K562 treated with DMSO at 1 percent for 4 hours (cell line): ENCODE data around the gene DNAJC18. TPM values are rescaled to one million over a fixed set of nuclear protein-coding genes. Genes with fewer than 3 reads are reported as not detected.

ENCODE experiments used
- total RNA-seq: library from RNA; unstranded; fragments of 300-600 nt; gene quantifications from 2 replicates; pipeline ENCODE4 v1.2.3, GENCODE V29; 2022; ENCODE audit not compliant: insufficient read depth

The DNAJC18 gene
- 1.7 and 3.1 TPM in 2 replicates for total RNA-seq

GRCh38 chr5:139439013-139439903 is at the start of gene DNAJC18:
Gene DNAJC18, minus strand, starts transcription at chr5:139439525. Its CDS starts 80 bp downstream, at chr5:139439445.

GRCh38 chr5:139482050-139482889 is 42.9 kb upstream of the DNAJC18 start, which contains the start of gene STING1:
Gene STING1, minus strand, starts transcription at chr5:139482758. Its CDS starts 1,054 bp downstream, at chr5:139481704.

GRCh38 chr5:139470821-139471300 is 31.5 kb upstream of the DNAJC18 start, which contains the start of gene SMIM33:
Gene SMIM33, plus strand, starts transcription at chr5:139471004. Its CDS starts 118 bp downstream, at chr5:139471122.

GRCh38 chr5:139462586-139463276 is 23.4 kb upstream of the DNAJC18 start, which contains the start of gene ECSCR:
Gene ECSCR, minus strand, starts transcription at chr5:139462743. Its CDS starts 73 bp downstream, at chr5:139462670.

GRCh38 chr5:139403787-139404483 is 35.4 kb downstream of the DNAJC18 start, which contains the start of gene SPATA24:
Gene SPATA24, minus strand, starts transcription at chr5:139404089. Its CDS starts 29 bp downstream, at chr5:139404060.

GRCh38 chr5:139394654-139395566 is 44.4 kb downstream of the DNAJC18 start, which contains the start of gene PROB1:
Gene PROB1, minus strand, starts transcription at chr5:139395104. Its CDS starts 23 bp downstream, at chr5:139395081.

GRCh38 chr5:139389701-139390638 is 49.4 kb downstream of the DNAJC18 start, which contains the start of gene MZB1:
Gene MZB1, minus strand, starts transcription at chr5:139389913. Its CDS starts 57 bp downstream, at chr5:139389856.

GRCh38 chr5:139383275-139383992 is 55.9 kb downstream of the DNAJC18 start, which contains the start of gene SLC23A1:
Gene SLC23A1, minus strand, starts transcription at chr5:139383297. Its CDS starts 44 bp downstream, at chr5:139383253.

Other genes starting within 250 kb of the DNAJC18 start
- gene SIL1, start 241.2 kb downstream of the DNAJC18 start, total RNA-seq = 20.6 and 36.9 TPM in 2 replicates
- 130 and 131 TPM in 2 replicates for gene MATR3, start 145.8 kb downstream of the DNAJC18 start, total RNA-seq
- gene PAIP2, start 97.7 kb downstream of the DNAJC18 start, total RNA-seq = 134 and 135 TPM in 2 replicates
- 0.44 TPM in 1 of 2 replicates, not detected in the other for gene SLC23A1, start 56.2 kb downstream of the DNAJC18 start, total RNA-seq
- 1.2 TPM in 1 of 2 replicates, not detected in the other for gene MZB1, start 49.6 kb downstream of the DNAJC18 start, total RNA-seq
- 2.4 and 3.0 TPM in 2 replicates for gene PROB1, start 44.4 kb downstream of the DNAJC18 start, total RNA-seq
- 7.4 and 7.8 TPM in 2 replicates for gene SPATA24, start 35.4 kb downstream of the DNAJC18 start, total RNA-seq
- gene ECSCR, start 23.2 kb upstream of the DNAJC18 start, total RNA-seq = not detected in 2 replicates
- not detected in 2 replicates for gene SMIM33, start 31.5 kb upstream of the DNAJC18 start, total RNA-seq
- gene STING1, start 43.2 kb upstream of the DNAJC18 start, total RNA-seq = 106 and 131 TPM in 2 replicates
- gene UBE2D2, start 121.8 kb upstream of the DNAJC18 start, total RNA-seq = 109 and 116 TPM in 2 replicates
- 55.0 and 60.3 TPM in 2 replicates for gene CXXC5, start 208.8 kb upstream of the DNAJC18 start, total RNA-seq